Dendritic cell treated with granulocyte-macrophage colony-stimulating factor and Interleukin-4, amounts not matched to agents 40 ng/mL and 50 ng/mL, for 4 days (primary cell): Measurements from ENCODE around the gene EPHA3.

Experiments used
- H3K27ac Mint-ChIP-seq: one replicate; pipeline ENCODE4 v1.8.0; 2022; ENCODE audit warnings: mild to moderate bottlenecking, mixed read lengths
- H3K27me3 Mint-ChIP-seq: one replicate; pipeline ENCODE4 v1.8.0; 2022; ENCODE audit warnings: mild to moderate bottlenecking, mixed read lengths
- H3K36me3 Mint-ChIP-seq: one replicate; pipeline ENCODE4 v1.8.0; 2022; ENCODE audit warnings: low read depth, mixed read lengths
- H3K4me1 Mint-ChIP-seq: one replicate; pipeline ENCODE4 v1.8.0; 2022; ENCODE audit warnings: low read depth, mixed read lengths
- H3K4me3 Mint-ChIP-seq: one replicate; pipeline ENCODE4 v1.8.0; 2022; ENCODE audit warnings: mild to moderate bottlenecking, moderate library complexity, mixed read lengths
- H3K9me3 Mint-ChIP-seq: one replicate; pipeline ENCODE4 v1.8.0; 2022; ENCODE audit warnings: mixed read lengths
- intact Hi-C: fragments of 100-400 bp; cut with micrococcal nuclease; formaldehyde crosslinking; loops from one replicate; pipeline ENCODE4 v1.15.0; 2022

EPHA3 gene

GRCh38 chr3:89107461-89108290, at the start of gene EPHA3:
Gene EPHA3 (plus strand): TSS chr3:89107621. CDS start chr3:89107749, 128 bp downstream.
- intact Hi-C loops, result no loop called here
- H3K9me3 Mint-ChIP-seq, result no peaks in the 10 kb centered on the region

GRCh38 chr3:89058371-89058770, 49.0 kb upstream of the EPHA3 start:
- Mint-ChIP-seq H3K4me1 (no peaks in the 10 kb centered on the region), H3K27ac (no peak overlapping the region), H3K27me3 (no peaks in the 10 kb centered on the region), H3K9me3 (peaks cover 9% of the 10 kb centered on the region), H3K4me3 (no peak overlapping the region), H3K36me3 (no peaks in the 10 kb centered on the region)
- intact Hi-C loops, result no loop called here

More at GRCh38 chr3:89107461-89108290, at the start of gene EPHA3:
- Mint-ChIP-seq H3K36me3 (no peaks in the 10 kb centered on the region), H3K27ac (no peak within 1 kb of the TSS), H3K27me3 (peaks cover 24% of the 10 kb centered on the region), H3K4me3 (peak within 1 kb of the TSS; percentile 55), H3K4me1 (peaks cover 13% of the 10 kb centered on the region)

GRCh38 chr3:89059211-89059925, 48.1 kb upstream of the EPHA3 start:
- intact Hi-C loops, result no loop called here
- no peaks in the 10 kb centered on the region for H3K4me1 Mint-ChIP-seq
- peaks cover 9% of the 10 kb centered on the region for H3K9me3 Mint-ChIP-seq
- no peaks in the 10 kb centered on the region for H3K27me3 Mint-ChIP-seq
- no peaks in the 10 kb centered on the region for H3K36me3 Mint-ChIP-seq
- H3K4me3 Mint-ChIP-seq, result no peak overlapping the region
- H3K27ac Mint-ChIP-seq, result no peak overlapping the region

- H3K27ac Mint-ChIP-seq, result no peak overlapping the region
- intact Hi-C loops, result no loop called here
- H3K9me3 Mint-ChIP-seq, result peaks cover 6% of the 10 kb centered on the region
- no peaks in the 10 kb centered on the region for H3K27me3 Mint-ChIP-seq
- H3K4me1 Mint-ChIP-seq, result no peaks in the 10 kb centered on the region
- no peaks in the 10 kb centered on the region for H3K36me3 Mint-ChIP-seq
- no peak overlapping the region for H3K4me3 Mint-ChIP-seq
These were observed 46.2 kb upstream of the EPHA3 start for GRCh38 chr3:89061259-89061658.

GRCh38 chr3:89067736-89068135, 39.7 kb upstream of the EPHA3 start:
- no peaks in the 10 kb centered on the region for H3K9me3 Mint-ChIP-seq
- intact Hi-C loops, result no loop called here
- no peaks in the 10 kb centered on the region for H3K4me1 Mint-ChIP-seq
- H3K27ac Mint-ChIP-seq, result no peak overlapping the region
- H3K36me3 Mint-ChIP-seq, result no peaks in the 10 kb centered on the region
- no peak overlapping the region for H3K4me3 Mint-ChIP-seq
- no peaks in the 10 kb centered on the region for H3K27me3 Mint-ChIP-seq

- intact Hi-C loops, result no loop called here
- H3K27ac Mint-ChIP-seq, result no peak overlapping the region
- no peaks in the 10 kb centered on the region for H3K4me1 Mint-ChIP-seq
- no peaks in the 10 kb centered on the region for H3K27me3 Mint-ChIP-seq
- H3K4me3 Mint-ChIP-seq, result no peak overlapping the region
- peaks cover 15% of the 10 kb centered on the region for H3K9me3 Mint-ChIP-seq
- no peaks in the 10 kb centered on the region for H3K36me3 Mint-ChIP-seq
These were observed 34.8 kb upstream of the EPHA3 start for GRCh38 chr3:89072642-89073041.

- Mint-ChIP-seq H3K4me1 (no peaks in the 10 kb centered on the region), H3K27ac (no peak overlapping the region), H3K36me3 (no peaks in the 10 kb centered on the region), H3K4me3 (no peak overlapping the region), H3K9me3 (peaks cover 19% of the 10 kb centered on the region), H3K27me3 (no peaks in the 10 kb centered on the region)
- intact Hi-C loops, result no loop called here
These were observed 27.5 kb upstream of the EPHA3 start for GRCh38 chr3:89079944-89080343.

- Mint-ChIP-seq H3K27me3 (no peaks in the 10 kb centered on the region), H3K4me1 (no peaks in the 10 kb centered on the region), H3K4me3 (no peak overlapping the region), H3K27ac (no peak overlapping the region), H3K36me3 (no peaks in the 10 kb centered on the region), H3K9me3 (no peaks in the 10 kb centered on the region)
- intact Hi-C loops, result no loop called here
These were observed 19.6 kb upstream of the EPHA3 start for GRCh38 chr3:89087851-89088250.

GRCh38 chr3:89098173-89098572, 9.2 kb upstream of the EPHA3 start:
- intact Hi-C loops, result loop anchor here (5.0 kb wide), 1 partner anchor 896 kb away; no protein-coding TSS in a partner anchor

GRCh38 chr3:89098964-89099585, 8.3 kb upstream of the EPHA3 start:
- Mint-ChIP-seq H3K27ac (no peak overlapping the region), H3K4me3 (no peak overlapping the region), H3K36me3 (no peaks in the 10 kb centered on the region), H3K9me3 (no peaks in the 10 kb centered on the region), H3K4me1 (no peaks in the 10 kb centered on the region), H3K27me3 (peaks cover 2% of the 10 kb centered on the region)
- intact Hi-C loops, result loop anchor here (5.0 kb wide), 1 partner anchor 897 kb away; no protein-coding TSS in a partner anchor

More at GRCh38 chr3:89098173-89098572, 9.2 kb upstream of the EPHA3 start:
- no peaks in the 10 kb centered on the region for H3K36me3 Mint-ChIP-seq
- H3K27me3 Mint-ChIP-seq, result peaks cover 2% of the 10 kb centered on the region
- no peak overlapping the region for H3K27ac Mint-ChIP-seq
- H3K4me1 Mint-ChIP-seq, result no peaks in the 10 kb centered on the region
- no peaks in the 10 kb centered on the region for H3K9me3 Mint-ChIP-seq
- no peak overlapping the region for H3K4me3 Mint-ChIP-seq

GRCh38 chr3:89101251-89101650, 6.2 kb upstream of the EPHA3 start:
- H3K4me3 Mint-ChIP-seq, result no peak overlapping the region
- H3K36me3 Mint-ChIP-seq, result no peaks in the 10 kb centered on the region
- no peak overlapping the region for H3K27ac Mint-ChIP-seq
- H3K27me3 Mint-ChIP-seq, result peaks cover 6% of the 10 kb centered on the region
- H3K9me3 Mint-ChIP-seq, result no peaks in the 10 kb centered on the region
- intact Hi-C loops, result no loop called here
- no peaks in the 10 kb centered on the region for H3K4me1 Mint-ChIP-seq

GRCh38 chr3:89101921-89102320, 5.5 kb upstream of the EPHA3 start:
- Mint-ChIP-seq H3K27me3 (peaks cover 13% of the 10 kb centered on the region), H3K4me3 (no peak overlapping the region), H3K27ac (no peak overlapping the region), H3K4me1 (no peaks in the 10 kb centered on the region), H3K36me3 (no peaks in the 10 kb centered on the region), H3K9me3 (no peaks in the 10 kb centered on the region)
- intact Hi-C loops, result no loop called here

GRCh38 chr3:89104499-89104898, 2.9 kb upstream of the EPHA3 start:
- Mint-ChIP-seq H3K27ac (no peak overlapping the region), H3K9me3 (no peaks in the 10 kb centered on the region), H3K4me3 (no peak overlapping the region), H3K27me3 (peaks cover 26% of the 10 kb centered on the region), H3K4me1 (peaks cover 13% of the 10 kb centered on the region), H3K36me3 (no peaks in the 10 kb centered on the region)
- intact Hi-C loops, result no loop called here

- Mint-ChIP-seq H3K36me3 (no peaks in the 10 kb centered on the region), H3K27me3 (peaks cover 26% of the 10 kb centered on the region), H3K4me3 (no peak overlapping the region), H3K4me1 (peaks cover 13% of the 10 kb centered on the region), H3K9me3 (no peaks in the 10 kb centered on the region), H3K27ac (no peak overlapping the region)
- intact Hi-C loops, result no loop called here
These were observed 1.9 kb upstream of the EPHA3 start for GRCh38 chr3:89105503-89105902.
